K562 (cell line): ENCODE data around the gene LCLAT1. TPM values are rescaled to one million over a fixed set of nuclear protein-coding genes. Genes with fewer than 3 reads are reported as not detected.

Experiments used
- BMI1 ChIP-seq: fragments of 150-350 bp; IDR thresholded peaks from 2 replicates; pipeline ENCODE4 v1.6.1; 2014; ENCODE audit warnings: low read length
- CBFB ChIP-seq: sonication (generic); formaldehyde crosslinking; IDR thresholded peaks from 2 replicates; pipeline ENCODE4 v1.4.0; 2020; ENCODE audit warnings: mild to moderate bottlenecking, missing genetic modification reagents
- HNRNPUL1 ChIP-seq: fragments of 200-400 bp; formaldehyde crosslinking; IDR thresholded peaks from 2 replicates; pipeline ENCODE4 v1.6.1; 2017; ENCODE audit warnings: low read length
- NFE2L1 ChIP-seq: fragments of 450-650 bp; IDR thresholded peaks from 2 replicates; pipeline ENCODE4 v1.6.1; 2016; ENCODE audit warnings: missing genetic modification characterization, low read depth, mild to moderate bottlenecking, missing compliant biosample characterization, moderate library complexity, borderline replicate concordance
- SMC3 ChIP-seq: conservative IDR thresholded peaks from 2 replicates; pipeline ENCODE4 v1.6.1; 2011; ENCODE audit warnings: low read depth, low read length, improper control_type of control experiment; ENCODE audit not compliant: insufficient read depth
- TAF1 ChIP-seq: IDR thresholded peaks from 2 replicates; pipeline ENCODE4 v1.6.1; 2011; ENCODE audit warnings: mild to moderate bottlenecking, low read length, moderate library complexity; ENCODE audit not compliant: insufficient read depth, control insufficient read depth, severe bottlenecking; ENCODE audit errors: extremely low read depth
- ZNF668 ChIP-seq: fragments of 250-450 bp; sonication (Bioruptor Pico); IDR thresholded peaks from 2 replicates; pipeline ENCODE4 v1.8.0; 2022; ENCODE audit warnings: mild to moderate bottlenecking, inconsistent platforms
- polyA plus RNA-seq, 8 experiments: library from polyadenylated mRNA; depleted of rRNA in 4 of 8; stranded (reverse) in 5 of 8; unstranded in 3 of 8; fragments of >200 nt; fragmentation: Nextera tagmentation in 2 of 8; fragmentation: Illumina TruSeq in 1 of 8; extraction: Ambion mirVana in 2 of 8; extraction: Trizol in 1 of 8; gene quantifications; 2 replicates each; pipeline versions ENCODE4 v1.2.1 to v1.2.3, GENCODE V29; 2011 to 2014; ENCODE audit warnings: inconsistent platforms in 1 of 8, missing spikeins in 1 of 8
- total RNA-seq, 7 experiments: library from RNA; depleted of rRNA in 6 of 7; stranded (reverse); fragments of >200 nt in 6 of 7; fragmentation: Illumina TruSeq in 2 of 7; extraction: Trizol in 2 of 7; gene quantifications; 2 replicates each; pipeline versions ENCODE4 v1.2.1 to v1.2.3, GENCODE V29; 2011 to 2021; ENCODE audit warnings: low replicate concordance in 1 of 7
- TF ChIP-seq, protein P1 (sequence below), 2 experiments: fragments of 450-650 bp in 1 of 2; sonication (generic) in 1 of 2; formaldehyde crosslinking in 1 of 2; IDR thresholded peaks; 2 replicates each; pipeline versions ENCODE4 v1.7.1 to v1.9.0; 2016 to 2022; ENCODE audit warnings: inconsistent platforms in 1 of 2, mild to moderate bottlenecking in 1 of 2, missing genetic modification reagents in 1 of 2
- TF ChIP-seq, protein P2 (sequence below): fragments of 250-450 bp; sonication (Bioruptor Pico); IDR thresholded peaks from 2 replicates; pipeline ENCODE4 v1.4.0; 2020; ENCODE audit warnings: mild to moderate bottlenecking, moderate library complexity
- TF ChIP-seq, protein P3 (sequence below): fragments of 250-450 bp; sonication (Bioruptor Pico); IDR thresholded peaks from 2 replicates; pipeline ENCODE4 v1.5.0; 2020; ENCODE audit warnings: mild to moderate bottlenecking, borderline replicate concordance
- TF ChIP-seq, protein P4 (sequence below), 2 experiments: fragments of 450-650 bp in 1 of 2; sonication (generic) in 1 of 2; formaldehyde crosslinking; conservative IDR thresholded peaks; 2 replicates each; pipeline versions ENCODE4 v1.4.0 to v1.8.1; 2020 to 2022; ENCODE audit warnings: mild to moderate bottlenecking in 1 of 2, missing genetic modification reagents in 1 of 2

The LCLAT1 gene
- total and polyA plus RNA-seq, 9 of the 15 experiments (the other 6 are each of a cell fraction or from before 2014, with no cell fraction given), result 8.9 to 63.3 (median 25.4) TPM

DNA sequence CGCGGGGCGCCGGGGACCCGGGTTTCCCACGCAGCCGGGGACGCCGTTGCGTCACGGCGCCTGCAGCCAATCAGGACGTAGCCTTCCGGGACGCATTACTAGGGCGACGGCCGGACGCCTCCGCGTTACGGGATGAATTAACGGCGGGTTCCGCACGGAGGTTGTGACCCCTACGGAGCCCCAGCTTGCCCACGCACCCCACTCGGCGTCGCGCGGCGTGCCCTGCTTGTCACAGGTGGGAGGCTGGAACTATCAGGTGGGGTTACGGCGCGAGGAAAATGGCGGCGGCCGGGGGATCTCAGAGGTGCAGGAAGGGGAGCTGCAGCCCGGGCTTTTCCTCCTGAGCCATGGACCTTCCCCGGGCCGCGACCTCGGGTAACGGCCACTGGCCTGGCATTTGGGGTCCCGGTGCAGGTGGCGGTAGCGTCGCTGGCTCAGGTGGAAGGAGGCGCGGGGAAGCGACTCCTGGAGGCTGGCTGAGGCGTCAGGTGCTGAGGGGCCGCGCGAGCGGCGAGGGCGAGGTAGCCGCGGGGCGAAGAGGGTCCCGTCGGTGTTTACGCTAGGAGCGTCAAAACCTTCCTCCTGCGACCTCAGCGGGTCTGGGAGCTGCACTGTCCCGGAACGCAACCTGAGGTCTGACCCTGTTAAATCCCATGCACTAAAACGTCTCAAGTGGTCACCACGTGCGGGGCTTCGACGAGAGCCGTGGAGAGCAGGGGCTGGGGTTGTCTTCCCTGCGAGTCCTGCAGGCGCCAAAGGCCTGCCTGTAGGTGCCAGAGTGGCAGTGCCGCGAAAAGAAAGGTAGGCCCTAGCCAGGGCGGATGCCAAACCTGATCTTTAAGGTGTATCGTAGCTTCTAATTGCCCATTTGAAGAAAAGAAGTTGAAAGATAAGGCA lies at the start of gene LCLAT1 (continued):
- TF ChIP-seq, protein P1, sequence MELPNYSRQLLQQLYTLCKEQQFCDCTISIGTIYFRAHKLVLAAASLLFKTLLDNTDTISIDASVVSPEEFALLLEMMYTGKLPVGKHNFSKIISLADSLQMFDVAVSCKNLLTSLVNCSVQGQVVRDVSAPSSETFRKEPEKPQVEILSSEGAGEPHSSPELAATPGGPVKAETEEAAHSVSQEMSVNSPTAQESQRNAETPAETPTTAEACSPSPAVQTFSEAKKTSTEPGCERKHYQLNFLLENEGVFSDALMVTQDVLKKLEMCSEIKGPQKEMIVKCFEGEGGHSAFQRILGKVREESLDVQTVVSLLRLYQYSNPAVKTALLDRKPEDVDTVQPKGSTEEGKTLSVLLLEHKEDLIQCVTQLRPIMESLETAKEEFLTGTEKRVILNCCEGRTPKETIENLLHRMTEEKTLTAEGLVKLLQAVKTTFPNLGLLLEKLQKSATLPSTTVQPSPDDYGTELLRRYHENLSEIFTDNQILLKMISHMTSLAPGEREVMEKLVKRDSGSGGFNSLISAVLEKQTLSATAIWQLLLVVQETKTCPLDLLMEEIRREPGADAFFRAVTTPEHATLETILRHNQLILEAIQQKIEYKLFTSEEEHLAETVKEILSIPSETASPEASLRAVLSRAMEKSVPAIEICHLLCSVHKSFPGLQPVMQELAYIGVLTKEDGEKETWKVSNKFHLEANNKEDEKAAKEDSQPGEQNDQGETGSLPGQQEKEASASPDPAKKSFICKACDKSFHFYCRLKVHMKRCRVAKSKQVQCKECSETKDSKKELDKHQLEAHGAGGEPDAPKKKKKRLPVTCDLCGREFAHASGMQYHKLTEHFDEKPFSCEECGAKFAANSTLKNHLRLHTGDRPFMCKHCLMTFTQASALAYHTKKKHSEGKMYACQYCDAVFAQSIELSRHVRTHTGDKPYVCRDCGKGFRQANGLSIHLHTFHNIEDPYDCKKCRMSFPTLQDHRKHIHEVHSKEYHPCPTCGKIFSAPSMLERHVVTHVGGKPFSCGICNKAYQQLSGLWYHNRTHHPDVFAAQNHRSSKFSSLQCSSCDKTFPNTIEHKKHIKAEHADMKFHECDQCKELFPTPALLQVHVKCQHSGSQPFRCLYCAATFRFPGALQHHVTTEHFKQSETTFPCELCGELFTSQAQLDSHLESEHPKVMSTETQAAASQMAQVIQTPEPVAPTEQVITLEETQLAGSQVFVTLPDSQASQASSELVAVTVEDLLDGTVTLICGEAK (IDR thresholded peaks at IDR 0.05), result no peak
- TF ChIP-seq, protein P1 (CRISPR knock-in tag; IDR thresholded peaks at IDR 0.05), result 0 out of 2 replicates have a peak, but pooled peaks have one; percentile 44
- TF ChIP-seq TAF1, result peak; percentile 63
- TF ChIP-seq SMC3, result no peak
- peak; percentile 26; the same call in 1 of the 2 replicates for TF ChIP-seq CBFB (CRISPR knock-in tag)
- no peak for TF ChIP-seq BMI1
- no peak for TF ChIP-seq NFE2L1 (tag)
- TF ChIP-seq, protein P2, sequence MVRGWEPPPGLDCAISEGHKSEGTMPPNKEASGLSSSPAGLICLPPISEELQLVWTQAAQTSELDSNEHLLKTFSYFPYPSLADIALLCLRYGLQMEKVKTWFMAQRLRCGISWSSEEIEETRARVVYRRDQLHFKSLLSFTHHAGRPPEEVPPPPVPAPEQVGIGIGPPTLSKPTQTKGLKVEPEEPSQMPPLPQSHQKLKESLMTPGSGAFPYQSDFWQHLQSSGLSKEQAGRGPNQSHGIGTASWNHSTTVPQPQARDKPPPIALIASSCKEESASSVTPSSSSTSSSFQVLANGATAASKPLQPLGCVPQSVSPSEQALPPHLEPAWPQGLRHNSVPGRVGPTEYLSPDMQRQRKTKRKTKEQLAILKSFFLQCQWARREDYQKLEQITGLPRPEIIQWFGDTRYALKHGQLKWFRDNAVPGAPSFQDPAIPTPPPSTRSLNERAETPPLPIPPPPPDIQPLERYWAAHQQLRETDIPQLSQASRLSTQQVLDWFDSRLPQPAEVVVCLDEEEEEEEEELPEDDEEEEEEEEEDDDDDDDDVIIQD (CRISPR knock-in tag), result no peak
- TF ChIP-seq, protein P3, sequence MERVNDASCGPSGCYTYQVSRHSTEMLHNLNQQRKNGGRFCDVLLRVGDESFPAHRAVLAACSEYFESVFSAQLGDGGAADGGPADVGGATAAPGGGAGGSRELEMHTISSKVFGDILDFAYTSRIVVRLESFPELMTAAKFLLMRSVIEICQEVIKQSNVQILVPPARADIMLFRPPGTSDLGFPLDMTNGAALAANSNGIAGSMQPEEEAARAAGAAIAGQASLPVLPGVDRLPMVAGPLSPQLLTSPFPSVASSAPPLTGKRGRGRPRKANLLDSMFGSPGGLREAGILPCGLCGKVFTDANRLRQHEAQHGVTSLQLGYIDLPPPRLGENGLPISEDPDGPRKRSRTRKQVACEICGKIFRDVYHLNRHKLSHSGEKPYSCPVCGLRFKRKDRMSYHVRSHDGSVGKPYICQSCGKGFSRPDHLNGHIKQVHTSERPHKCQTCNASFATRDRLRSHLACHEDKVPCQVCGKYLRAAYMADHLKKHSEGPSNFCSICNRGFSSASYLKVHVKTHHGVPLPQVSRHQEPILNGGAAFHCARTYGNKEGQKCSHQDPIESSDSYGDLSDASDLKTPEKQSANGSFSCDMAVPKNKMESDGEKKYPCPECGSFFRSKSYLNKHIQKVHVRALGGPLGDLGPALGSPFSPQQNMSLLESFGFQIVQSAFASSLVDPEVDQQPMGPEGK, result no peak
- TF ChIP-seq HNRNPUL1, result no peak
- TF ChIP-seq, protein P4, sequence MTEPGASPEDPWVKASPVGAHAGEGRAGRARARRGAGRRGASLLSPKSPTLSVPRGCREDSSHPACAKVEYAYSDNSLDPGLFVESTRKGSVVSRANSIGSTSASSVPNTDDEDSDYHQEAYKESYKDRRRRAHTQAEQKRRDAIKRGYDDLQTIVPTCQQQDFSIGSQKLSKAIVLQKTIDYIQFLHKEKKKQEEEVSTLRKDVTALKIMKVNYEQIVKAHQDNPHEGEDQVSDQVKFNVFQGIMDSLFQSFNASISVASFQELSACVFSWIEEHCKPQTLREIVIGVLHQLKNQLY (CRISPR knock-in tag; conservative IDR thresholded peaks at IDR 0.05), result peak in 1 of 2 experiments; percentile 95; a peak in 2 of 4 replicates
- no peak for TF ChIP-seq ZNF668
